Activated naive CD8-positive, alpha-beta T cell treated with anti-CD3 and anti-CD28 coated beads, Interleukin-2, amount 50 U/mL, for 16 hours (primary cell): ENCODE measurements around the gene PITX3.
A peak's percentile ranks its signal among the peaks of the same experiment; 100 is the strongest.

Experiments used
- DNase-seq: peaks from one replicate; pipeline ENCODE4 v3.0.0-alpha.2; 2020; ENCODE audit warnings: low read depth, low spot score

The PITX3 gene

GRCh38 chr10:102241444-102242117 lies at the start of gene PITX3:
TSS of gene PITX3 (minus strand) at chr10:102241512. CDS start at chr10:102232080, 9,432 bp downstream.
- peak; percentile 83 for DNase-seq

DNA sequence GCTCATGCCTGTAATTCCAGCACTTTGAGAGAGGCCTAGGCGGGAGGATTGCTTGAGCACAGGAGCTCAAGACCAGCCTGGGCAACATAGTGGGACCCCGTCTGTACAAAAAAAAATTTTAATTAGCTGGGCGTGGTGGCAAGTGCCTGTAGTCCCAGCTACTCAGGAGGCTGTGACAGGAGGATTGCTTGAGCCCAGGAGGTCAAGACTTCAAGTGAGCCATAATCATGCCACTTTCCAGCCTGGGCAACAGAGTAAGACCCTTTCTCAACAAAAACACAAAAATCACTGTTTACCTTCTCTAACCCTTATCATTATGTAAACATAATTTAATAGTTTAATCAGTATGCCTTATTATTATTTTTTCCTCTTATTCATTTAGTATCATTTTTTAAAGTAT lies 48.5 kb upstream of the PITX3 start:
- no peak for DNase-seq

DNA sequence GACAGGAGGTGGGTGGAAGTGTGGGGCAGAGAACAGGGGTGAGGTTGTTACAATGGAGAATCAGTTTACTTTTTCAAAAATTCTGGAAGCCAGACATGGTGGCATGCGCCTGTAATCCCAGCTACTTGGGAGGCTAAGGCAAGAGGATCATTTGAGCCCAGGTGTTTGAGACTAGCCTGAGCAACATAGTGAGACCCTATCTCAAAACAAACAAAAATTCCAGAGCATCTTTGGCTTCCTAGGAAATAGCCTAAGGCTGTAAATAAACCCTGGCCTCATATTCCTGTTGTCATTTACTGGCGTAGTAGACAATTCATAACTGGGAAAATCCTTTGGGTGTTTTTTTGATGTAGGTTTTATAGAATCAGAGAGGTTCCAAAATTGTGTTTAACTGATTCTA lies 48.0 kb upstream of the PITX3 start:
- DNase-seq, result no peak

DNA sequence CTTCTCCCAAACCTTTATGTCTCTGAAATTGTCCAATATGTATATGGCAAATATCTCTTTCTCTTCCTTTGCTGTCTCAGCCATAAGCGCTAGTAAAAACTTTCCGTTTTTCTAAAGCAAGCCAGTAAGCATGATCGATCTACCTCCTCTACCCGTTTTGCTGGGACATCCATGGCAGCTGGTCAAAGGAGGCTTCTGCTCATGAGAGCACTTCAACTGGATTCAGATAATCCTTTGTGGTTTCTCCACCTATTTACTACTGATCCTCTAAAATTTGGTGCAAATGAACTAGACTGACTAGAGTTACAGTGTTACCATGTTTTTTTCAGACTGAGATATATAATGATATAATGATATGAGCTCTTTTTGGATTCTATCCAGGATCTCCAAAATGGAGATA lies 46.7 kb upstream of the PITX3 start:
- no peak for DNase-seq

DNA sequence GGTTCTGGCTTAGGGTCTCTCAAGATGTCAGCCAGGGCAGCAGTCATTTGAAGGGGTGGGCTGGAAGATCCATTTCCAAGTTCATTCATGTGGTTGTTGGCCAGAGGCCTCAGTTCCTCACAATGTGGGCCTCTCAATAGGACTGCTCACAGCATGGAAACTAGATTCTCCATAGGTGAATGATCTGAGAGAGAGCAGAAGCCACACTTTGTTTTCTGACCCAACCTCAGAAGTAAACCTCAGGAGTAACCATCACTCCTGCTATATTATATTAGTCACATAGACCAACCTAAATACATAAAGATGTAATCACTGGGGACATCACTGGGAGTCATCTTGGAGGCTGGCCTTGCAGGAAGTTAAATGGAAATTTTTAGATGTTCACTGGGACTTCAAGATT lies 46.2 kb upstream of the PITX3 start:
- DNase-seq, result no peak

DNA sequence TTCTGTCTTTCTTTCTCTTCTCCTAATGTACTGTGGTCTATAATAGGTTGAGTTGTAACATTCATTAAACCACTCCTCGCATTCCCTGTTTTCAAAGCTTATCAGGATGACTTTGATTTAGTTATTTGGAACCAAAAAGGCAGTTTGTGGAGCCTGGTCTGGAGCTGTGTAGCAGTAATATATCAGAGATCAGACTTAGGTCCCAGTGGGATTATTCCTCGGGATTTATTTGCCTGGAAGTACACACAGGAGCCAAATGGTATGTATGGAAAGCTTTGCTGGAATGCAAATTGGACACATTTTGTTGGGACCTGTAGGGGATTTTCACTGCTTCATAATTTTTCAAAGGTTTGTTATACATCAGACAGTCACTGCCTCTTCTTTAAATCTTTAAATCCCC lies 44.9 kb upstream of the PITX3 start:
- DNase-seq, result no peak

- no peak for DNase-seq
Measured at GRCh38 chr10:102285133-102285532, 43.8 kb upstream of the PITX3 start.

GRCh38 chr10:102284531-102284930 lies 43.2 kb upstream of the PITX3 start:
- DNase-seq, result no peak

DNA sequence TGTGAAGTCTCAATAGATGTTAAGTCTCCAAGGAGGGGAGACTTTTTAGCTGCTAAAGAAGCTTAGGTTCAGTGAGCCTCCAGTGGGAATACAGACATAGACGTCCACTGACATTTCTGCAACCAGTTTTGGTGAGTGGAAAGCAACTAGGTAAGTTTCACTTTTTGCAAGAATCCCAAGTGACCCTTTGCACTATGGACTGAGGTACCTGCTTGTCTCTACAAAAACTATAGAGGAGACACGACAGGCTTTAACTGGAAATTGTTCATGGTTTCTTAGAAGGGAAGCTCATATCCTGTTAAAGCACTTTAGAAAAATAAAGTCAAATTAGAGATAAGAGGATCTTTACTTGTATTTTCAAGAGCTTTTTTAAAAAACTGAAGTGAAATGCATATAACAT lies 42.6 kb upstream of the PITX3 start:
- DNase-seq, result no peak

DNA sequence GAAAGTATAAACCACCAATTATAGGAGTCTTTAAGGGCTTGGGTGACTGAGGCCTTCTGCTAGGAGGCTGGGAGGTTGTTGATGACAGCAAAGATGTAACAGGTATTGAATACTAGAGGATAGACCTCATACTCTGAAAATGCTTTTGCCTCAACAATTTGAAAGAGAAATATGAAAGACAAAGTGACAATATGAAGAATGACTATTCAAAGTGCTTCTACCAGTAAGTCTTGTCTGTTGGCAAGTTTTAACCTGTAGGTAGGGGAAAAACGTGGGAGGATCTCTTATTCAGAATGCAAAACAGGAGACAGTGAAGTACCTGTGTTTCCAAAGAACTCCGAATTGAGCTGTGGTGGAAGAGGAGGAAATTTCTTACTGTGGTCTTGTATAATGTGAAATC lies 42.2 kb upstream of the PITX3 start:
- DNase-seq, result no peak

DNA sequence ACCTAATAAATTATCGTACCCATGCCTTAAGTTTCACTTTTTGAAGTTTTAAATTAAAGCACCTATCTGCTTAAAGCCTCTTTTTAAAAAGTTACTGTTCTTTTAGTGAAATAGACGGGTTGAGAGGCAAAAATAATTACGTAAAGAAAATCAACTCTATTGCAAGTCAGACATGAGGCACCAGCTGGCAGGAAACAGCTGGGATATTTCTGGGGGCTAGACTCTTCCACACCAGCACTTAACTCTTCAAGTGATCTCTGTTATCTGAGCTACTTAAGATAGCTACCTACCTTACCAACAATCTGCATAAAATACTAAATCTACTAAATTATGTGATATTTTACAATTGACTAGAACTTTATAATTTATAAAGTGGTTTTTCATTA lies 39.8 kb upstream of the PITX3 start:
- no peak for DNase-seq

DNA sequence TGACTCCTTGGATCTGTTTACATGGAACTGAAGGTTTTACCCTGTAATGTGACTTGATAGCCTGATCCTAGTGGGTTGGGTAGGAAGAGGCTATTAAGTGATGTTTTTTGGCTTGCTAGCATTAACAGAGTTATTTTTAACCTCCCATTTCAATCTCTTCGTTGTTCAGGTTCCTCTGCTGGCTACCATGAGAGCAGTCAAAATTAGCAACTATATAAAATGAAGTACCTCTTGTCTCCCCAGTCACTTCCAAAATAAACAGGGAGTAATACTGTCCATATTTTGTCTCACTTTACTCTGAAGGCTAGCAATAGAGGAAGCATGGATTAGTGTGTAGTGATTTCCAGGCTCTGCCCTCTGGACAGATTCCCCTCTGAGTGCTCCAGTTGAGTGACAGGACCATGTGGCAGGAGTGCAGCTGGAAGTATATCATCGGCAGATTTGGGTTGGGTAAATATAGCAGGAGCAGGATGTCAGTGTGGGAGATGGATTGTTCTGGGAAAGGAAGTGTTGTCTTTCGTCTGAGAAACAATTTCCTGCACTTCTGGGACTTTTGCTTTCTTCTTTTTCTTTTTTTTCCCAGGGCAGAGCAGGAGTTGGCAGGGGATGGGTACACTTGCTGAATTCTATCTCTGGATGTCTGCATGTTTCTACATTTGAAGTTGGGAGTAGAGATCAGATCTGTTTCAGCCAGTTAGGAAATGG lies 39.2 kb upstream of the PITX3 start:
- DNase-seq, result no peak

GRCh38 chr10:102279104-102279503 lies 37.8 kb upstream of the PITX3 start:
- no peak for DNase-seq

DNA sequence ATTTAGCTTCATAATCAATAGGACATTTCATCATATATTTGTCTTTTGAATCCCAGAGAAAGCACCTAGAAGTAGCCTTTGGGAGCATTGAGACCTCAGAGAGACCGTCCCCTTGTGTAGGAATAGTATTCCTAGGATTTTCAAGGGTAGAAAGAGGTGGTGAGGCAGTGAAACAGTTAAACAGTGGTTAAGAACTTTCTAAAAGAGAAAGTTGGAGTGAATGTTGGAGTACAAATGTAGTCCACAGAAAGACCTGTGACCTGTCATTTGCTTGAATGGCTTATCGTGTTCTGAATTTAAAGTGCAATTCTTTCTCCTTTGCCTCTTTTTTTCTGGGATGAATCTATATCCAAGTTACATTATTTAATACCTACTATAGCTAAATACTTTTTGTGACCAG lies 34.0 kb upstream of the PITX3 start:
- DNase-seq, result no peak

- DNase-seq, result no peak
Measured at GRCh38 chr10:102274062-102274461, 32.8 kb upstream of the PITX3 start.

DNA sequence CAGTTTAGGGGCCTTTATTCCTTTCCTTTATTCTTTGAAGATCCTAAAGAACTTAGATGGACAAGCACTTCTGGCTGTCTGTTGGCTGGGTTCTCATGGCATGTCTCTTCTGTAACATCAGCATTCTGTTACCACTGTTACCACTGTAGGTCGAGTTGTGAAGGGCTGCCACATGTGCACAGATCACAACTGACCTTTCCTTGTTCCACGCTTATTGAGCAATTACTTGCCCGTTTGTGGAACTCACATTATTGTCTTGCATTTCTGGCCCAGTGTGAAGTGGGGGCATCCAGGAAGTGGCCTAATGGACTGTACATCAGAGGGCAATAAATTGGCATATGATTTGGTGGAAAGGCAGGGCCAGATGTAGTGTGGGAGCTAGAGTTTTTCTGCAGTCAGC lies 27.7 kb upstream of the PITX3 start:
- DNase-seq, result no peak

DNA sequence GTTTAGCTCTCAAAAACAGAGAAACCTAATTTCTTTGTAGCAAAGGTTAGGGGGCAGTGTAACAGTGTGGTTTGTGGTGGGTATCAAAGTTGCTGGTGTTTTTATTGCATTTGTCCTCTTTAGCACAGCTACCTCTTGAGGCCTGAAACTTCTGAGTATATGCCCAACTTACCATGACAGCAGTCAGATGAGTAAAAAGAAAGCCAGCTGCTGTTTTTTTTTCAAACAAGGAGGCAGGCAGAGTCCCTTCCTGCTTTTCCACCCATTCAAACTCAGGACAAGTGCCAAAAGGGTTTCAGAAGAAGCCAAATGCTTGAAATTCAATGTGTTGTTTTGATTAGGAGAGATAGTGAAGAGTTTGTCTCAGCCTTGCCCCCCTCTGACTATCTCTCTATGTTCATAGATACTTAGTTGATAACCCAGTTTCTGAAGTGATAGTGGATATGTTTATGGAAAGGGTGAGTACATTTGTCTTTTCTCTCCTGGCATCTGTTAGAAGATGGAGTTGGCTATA lies 27.1 kb upstream of the PITX3 start:
- DNase-seq, result no peak

- no peak for DNase-seq
Measured at GRCh38 chr10:102267748-102268147, 26.4 kb upstream of the PITX3 start.

- DNase-seq, result no peak
Measured at GRCh38 chr10:102266670-102267069, 25.4 kb upstream of the PITX3 start.

- no peak for DNase-seq
Measured at GRCh38 chr10:102264371-102264770, 23.1 kb upstream of the PITX3 start.

- DNase-seq, result no peak
Measured at GRCh38 chr10:102262744-102263370, 21.5 kb upstream of the PITX3 start.

DNA sequence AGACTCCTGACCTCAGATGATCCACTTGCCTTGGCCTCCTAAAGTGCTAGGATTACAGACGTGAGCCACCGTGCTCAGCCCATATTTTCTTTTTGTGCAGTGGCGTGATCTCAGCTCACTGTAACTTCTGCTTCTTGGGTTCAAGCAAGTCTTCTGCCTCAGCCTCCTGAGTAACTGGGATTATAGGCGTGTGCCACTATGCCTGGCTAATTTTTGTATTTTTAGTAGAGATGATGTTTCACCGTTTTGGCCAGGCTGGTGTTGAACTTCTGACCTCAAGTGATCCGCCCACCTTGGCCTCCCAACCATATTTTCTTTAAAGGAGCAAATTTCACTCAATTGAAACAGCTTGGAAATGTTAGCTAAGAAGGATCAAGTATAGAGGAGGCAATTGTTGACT lies 20.5 kb upstream of the PITX3 start:
- no peak for DNase-seq

GRCh38 chr10:102261196-102261595 lies 19.9 kb upstream of the PITX3 start:
- no peak for DNase-seq
